ENCODE measurements around the gene KIAA0753. TPM values are rescaled to one million over a fixed set of nuclear protein-coding genes. Genes with fewer than 3 reads are reported as not detected.
A peak's percentile ranks its signal among the peaks of the same experiment; 100 is the strongest.

The KIAA0753 gene
- total and polyA plus RNA-seq, 9 of the 15 experiments (the other 6 are each of a cell fraction or from before 2014, with no cell fraction given): 2.0 to 9.0 (median 6.9) TPM

- no peaks in the 10 kb centered on the region for H3K9me3 ChIP-seq (replicated peaks; ENCODE audit: control insufficient read depth, insufficient read depth, low read depth, low read length)
- H3K9ac ChIP-seq (ENCODE audit: insufficient read depth in 1 of 2, low read depth in 2 of 2, low read length in 2 of 2): peak overlapping the region; percentile 56 to 70; a peak in 3 of 4 replicates
- BruUV-seq (replicated peaks): no TSS peak
- ChIA-PET CTCF (ENCODE audit: low intra/inter-chr PET ratio) (no interaction called here), POLR2A (interaction anchor here (1.0 kb wide), 1 partner anchor 12 kb away, joined by 3 read pairs; no protein-coding TSS in a partner anchor)
- WGBS (ENCODE audit: insufficient coverage, low coverage, missing lambda C conversion rate): 43% methylated on average over 4 of the region's 5 CpGs
- peak; percentile 7 for TF ChIP-seq BRD9 (IDR thresholded peaks at IDR 0.05; ENCODE audit: low read depth, partially characterized antibody)
- TF ChIP-seq ZNF395 (CRISPR knock-in tag; IDR thresholded peaks at IDR 0.05): peak; percentile 37; the same call in 1 of the 2 replicates
- TF ChIP-seq NR2C1 (IDR thresholded peaks at IDR 0.05): no peak
- no peak for TF ChIP-seq NR2C1 (tag; IDR thresholded peaks at IDR 0.05)
- 0 out of 2 replicates have a peak, but pooled peaks have one; percentile 6 for TF ChIP-seq ETV5 (CRISPR knock-in tag; IDR thresholded peaks at IDR 0.05; ENCODE audit: low read depth)
- TF ChIP-seq SMAD2 (IDR thresholded peaks at IDR 0.05; ENCODE audit: low read depth, low read length): no peak
- TF ChIP-seq RERE (CRISPR knock-in tag; IDR thresholded peaks at IDR 0.05; ENCODE audit: borderline replicate concordance): no peak
- TF ChIP-seq NR2C2 (CRISPR knock-in tag; IDR thresholded peaks at IDR 0.05): no peak
- peak; percentile 19; the same call in 1 of the 2 replicates for TF ChIP-seq NR2C2 (tag; IDR thresholded peaks at IDR 0.05)
- peak in 1 of 2 experiments; percentile 5; a peak in 2 of 4 replicates for TF ChIP-seq MNT (conservative IDR thresholded peaks at IDR 0.05)
- 0 out of 2 replicates have a peak, but pooled peaks have one; percentile 2 for TF ChIP-seq RNF2 (IDR thresholded peaks at IDR 0.05)
- no peak for TF ChIP-seq U2AF2 (optimal IDR thresholded peaks at IDR 0.05; ENCODE audit: low read depth, low read length)
- no peak for TF ChIP-seq ZNF75A (CRISPR knock-in tag; IDR thresholded peaks at IDR 0.05)
- TF ChIP-seq USF2 (CRISPR knock-in tag; IDR thresholded peaks at IDR 0.05): no peak
- H3K27ac ChIP-seq (ENCODE audit: extremely low read depth, low read depth, low read length): peak overlapping the region; percentile 80
- in situ Hi-C loops (cut with MboI) (no loop called here), intact Hi-C loops (cut with micrococcal nuclease) (no loop called here)
- peak overlapping the region; percentile 79 for H2AFZ ChIP-seq (ENCODE audit: low read depth, low read length)
- no peaks in the 10 kb centered on the region for H3K27me3 ChIP-seq (ENCODE audit: control insufficient read depth in 2 of 2, insufficient read depth in 2 of 2, low read length in 2 of 2)
- ATAC-seq: peak; percentile 55
- peak overlapping the region; percentile 63 for H3K4me2 ChIP-seq (ENCODE audit: insufficient read depth, low read length)
- FAIRE-seq: no peak
- H3K4me3 ChIP-seq: no peak overlapping the region
- peaks cover 3% of the 10 kb centered on the region for H3K9me1 ChIP-seq (ENCODE audit: control insufficient read depth, insufficient read depth, low read length)
- H3K36me3 ChIP-seq (ENCODE audit: control insufficient read depth, insufficient read depth, low read length): peaks cover 10% of the 10 kb centered on the region; the same call in 2 of the 3 replicates
- peak in 2 of 4 experiments; percentile 15 to 21 for DNase-seq (ENCODE audit: extremely low read depth in 1 of 4, low spot score in 3 of 4)
- H3K4me1 ChIP-seq (replicated peaks in 1 of 2; ENCODE audit: control insufficient read depth in 2 of 2, insufficient read depth in 2 of 2, low read length in 2 of 2): peaks cover 15 to 19% of the 10 kb centered on the region in 2 experiments
- H4K20me1 ChIP-seq (replicated peaks; ENCODE audit: control insufficient read depth, insufficient read depth, low read length): no peaks in the 10 kb centered on the region
- no peaks in the 10 kb centered on the region for H3K79me2 ChIP-seq (ENCODE audit: control insufficient read depth, insufficient read depth, low read length)
Observed at GRCh38 chr17:6575596-6575988, 64.9 kb downstream of the KIAA0753 start.

Measured in K562 (cell line).